H1 (cell line): ENCODE measurements around the gene IMP3. TPM values are rescaled to one million over a fixed set of nuclear protein-coding genes. Genes with fewer than 3 reads are reported as not detected.

ENCODE experiments used
- CHD7 ChIP-seq: fragments of 300-600 bp; sonication (generic); IDR thresholded peaks from 2 replicates; pipeline ENCODE4 v1.7.1; 2012; ENCODE audit warnings: low read length, moderate library complexity, mild to moderate bottlenecking, inconsistent platforms; ENCODE audit not compliant: insufficient replicate concordance
- CTBP2 ChIP-seq: IDR thresholded peaks from 2 replicates; pipeline ENCODE4 v1.7.0; 2011; ENCODE audit warnings: borderline replicate concordance, mild to moderate bottlenecking, moderate library complexity, mixed read lengths, low read length; ENCODE audit not compliant: insufficient read depth, insufficient read length
- EZH2 ChIP-seq: fragments of 200-600 bp; sonication (generic); IDR thresholded peaks from 2 replicates; pipeline ENCODE4 v1.7.1; 2012; ENCODE audit warnings: low read depth, mild to moderate bottlenecking, moderate library complexity, low read length, inconsistent platforms; ENCODE audit not compliant: severe bottlenecking
- POLR2AphosphoS5 ChIP-seq: IDR thresholded peaks from 2 replicates; pipeline ENCODE4 v1.6.1; 2011; ENCODE audit warnings: low read depth, low read length
- POU5F1 ChIP-seq: IDR thresholded peaks from 2 replicates; pipeline ENCODE4 v1.6.1; 2011; ENCODE audit warnings: low read depth, mild to moderate bottlenecking, low read length, moderate library complexity
- RAD21 ChIP-seq, 2 experiments: IDR thresholded peaks in 1 of 2; conservative IDR thresholded peaks in 1 of 2; 2 replicates each; pipeline ENCODE4 v1.6.1; 2011; ENCODE audit warnings: low read depth in 2 of 2, low read length in 2 of 2, improper control_type of control experiment in 1 of 2, inconsistent platforms in 1 of 2, mild to moderate bottlenecking in 1 of 2, moderate library complexity in 1 of 2
- SIRT6 ChIP-seq: IDR thresholded peaks from one replicate; pipeline ENCODE4 v1.7.1; 2012; ENCODE audit warnings: low read length, inconsistent platforms
- SIX5 ChIP-seq: IDR thresholded peaks from 2 replicates; pipeline ENCODE4 v1.6.1; 2011; ENCODE audit warnings: mild to moderate bottlenecking, low read depth, low read length
- SP1 ChIP-seq: IDR thresholded peaks from 2 replicates; pipeline ENCODE4 v1.6.1; 2011; ENCODE audit warnings: low read depth, low read length
- YY1 ChIP-seq: IDR thresholded peaks from 2 replicates; pipeline ENCODE4 v1.6.1; 2011; ENCODE audit warnings: low read depth, mild to moderate bottlenecking, low read length
- polyA plus RNA-seq, 7 experiments: library from polyadenylated mRNA; depleted of rRNA in 3 of 7; stranded (reverse) in 5 of 7; unstranded in 2 of 7; fragments of >200 nt in 5 of 7; fragments of 200-250 nt in 2 of 7; gene quantifications; 1 replicate in 5 of 7; 2 replicates in 1 of 7; 4 replicates in 1 of 7; pipeline versions ENCODE4 v1.2.1 to v1.2.3, GENCODE V29; 2011 to 2013; ENCODE audit warnings: missing spikeins in 2 of 7, mixed read lengths in 2 of 7
- total RNA-seq: library from RNA; stranded (reverse); fragmentation: NEBNext Ultra II Directional; extraction: Animal tissue kit (Norgen Biotek cat#: 25700); gene quantifications from 2 replicates; pipeline ENCODE4 v1.2.1, GENCODE V29; 2021

IMP3 gene
- total and polyA plus RNA-seq, 2 of the 8 experiments (the other 6 are each of a cell fraction or from before 2014, with no cell fraction given), result 114 to 273 TPM

GRCh38 chr15:75647370-75648155 lies 7.5 kb upstream of the IMP3 start, which contains the start of gene SNX33 (continued):
- 0 out of 2 replicates have a peak, but pooled peaks have one; percentile 15 for TF ChIP-seq YY1
- TF ChIP-seq RAD21 (IDR thresholded peaks at IDR 0.05 in 1 of 2, conservative IDR thresholded peaks at IDR 0.05 in 1 of 2; ENCODE audit: low read depth in 2 of 2, low read length in 2 of 2), result peak; percentile 16 to 40; a peak in 3 of 4 replicates
- TF ChIP-seq CHD7, result no peak
- no peak for TF ChIP-seq POU5F1
- TF ChIP-seq SP1, result no peak
- peak; percentile 5 for TF ChIP-seq EZH2
- TF ChIP-seq POLR2AphosphoS5, result no peak; the same call in 1 of the 2 replicates
- TF ChIP-seq CTBP2, result peak; percentile 71
- no peak for TF ChIP-seq SIRT6
- TF ChIP-seq SIX5, result no peak
